ENCODE measurements around the gene JAK2. TPM values are rescaled to one million over a fixed set of nuclear protein-coding genes. Genes with fewer than 3 reads are reported as not detected.

Gene JAK2
- total RNA-seq, 2 donors from 2014 or later, result 6.6 to 11.7 TPM

DNA sequence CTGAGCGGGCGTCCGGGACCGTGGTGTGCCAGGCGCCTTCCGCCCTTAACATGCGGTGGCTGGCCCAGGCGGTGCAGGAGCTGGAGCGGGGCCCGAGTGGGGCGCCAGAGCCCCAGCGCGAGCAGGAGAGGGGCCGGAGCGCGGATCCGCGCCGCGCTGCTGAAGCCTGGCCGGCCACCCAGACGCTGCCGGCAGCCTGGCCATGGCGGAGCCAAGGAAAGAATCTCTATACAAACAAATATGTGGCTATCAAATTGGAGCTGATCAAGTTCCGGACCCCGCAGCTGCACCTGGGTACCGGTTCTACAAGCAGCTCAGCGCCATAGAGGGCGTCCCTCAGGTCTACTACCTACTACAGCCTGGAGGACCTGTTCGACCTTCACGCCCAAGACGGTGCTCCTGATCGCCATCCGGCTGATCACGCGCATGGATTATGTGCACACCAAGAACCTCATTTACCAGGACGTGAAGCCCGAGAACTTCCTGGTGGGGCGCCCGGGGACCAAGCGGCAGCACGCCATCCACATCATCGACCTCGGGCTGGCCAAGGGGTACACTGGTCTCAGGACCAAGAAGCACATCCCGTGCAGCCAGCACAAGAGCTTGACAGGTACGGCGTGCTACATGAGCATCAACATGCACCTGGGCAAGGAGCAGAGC lies 55.8 kb downstream of the JAK2 start:
- no peaks in the 10 kb centered on the region for H3K27me3 ChIP-seq
- no peak for ATAC-seq
- no peaks in the 10 kb centered on the region for H3K9me3 ChIP-seq
- H3K4me3 ChIP-seq, result no peak overlapping the region
- 96 to 98% methylated on average over 42 to 44 of the region's 47 CpGs for WGBS, 2 donors
- DNase-seq, result no peak
- no peak overlapping the region for H3K27ac ChIP-seq
- intact Hi-C loops (cut with DNase I), result no loop called here
- TF ChIP-seq POLR2A (IDR thresholded peaks at IDR 0.05), result no peak
- TF ChIP-seq, protein P1, sequence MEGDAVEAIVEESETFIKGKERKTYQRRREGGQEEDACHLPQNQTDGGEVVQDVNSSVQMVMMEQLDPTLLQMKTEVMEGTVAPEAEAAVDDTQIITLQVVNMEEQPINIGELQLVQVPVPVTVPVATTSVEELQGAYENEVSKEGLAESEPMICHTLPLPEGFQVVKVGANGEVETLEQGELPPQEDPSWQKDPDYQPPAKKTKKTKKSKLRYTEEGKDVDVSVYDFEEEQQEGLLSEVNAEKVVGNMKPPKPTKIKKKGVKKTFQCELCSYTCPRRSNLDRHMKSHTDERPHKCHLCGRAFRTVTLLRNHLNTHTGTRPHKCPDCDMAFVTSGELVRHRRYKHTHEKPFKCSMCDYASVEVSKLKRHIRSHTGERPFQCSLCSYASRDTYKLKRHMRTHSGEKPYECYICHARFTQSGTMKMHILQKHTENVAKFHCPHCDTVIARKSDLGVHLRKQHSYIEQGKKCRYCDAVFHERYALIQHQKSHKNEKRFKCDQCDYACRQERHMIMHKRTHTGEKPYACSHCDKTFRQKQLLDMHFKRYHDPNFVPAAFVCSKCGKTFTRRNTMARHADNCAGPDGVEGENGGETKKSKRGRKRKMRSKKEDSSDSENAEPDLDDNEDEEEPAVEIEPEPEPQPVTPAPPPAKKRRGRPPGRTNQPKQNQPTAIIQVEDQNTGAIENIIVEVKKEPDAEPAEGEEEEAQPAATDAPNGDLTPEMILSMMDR (IDR thresholded peaks at IDR 0.05), result no peak
- no peaks in the 10 kb centered on the region for H3K4me1 ChIP-seq
- H3K36me3 ChIP-seq (replicated peaks in 1 of 2; ENCODE audit: insufficient read depth in 1 of 2, low read depth in 2 of 2), result peaks cover 0 to 6% of the 10 kb centered on the region in 2 donors

DNA sequence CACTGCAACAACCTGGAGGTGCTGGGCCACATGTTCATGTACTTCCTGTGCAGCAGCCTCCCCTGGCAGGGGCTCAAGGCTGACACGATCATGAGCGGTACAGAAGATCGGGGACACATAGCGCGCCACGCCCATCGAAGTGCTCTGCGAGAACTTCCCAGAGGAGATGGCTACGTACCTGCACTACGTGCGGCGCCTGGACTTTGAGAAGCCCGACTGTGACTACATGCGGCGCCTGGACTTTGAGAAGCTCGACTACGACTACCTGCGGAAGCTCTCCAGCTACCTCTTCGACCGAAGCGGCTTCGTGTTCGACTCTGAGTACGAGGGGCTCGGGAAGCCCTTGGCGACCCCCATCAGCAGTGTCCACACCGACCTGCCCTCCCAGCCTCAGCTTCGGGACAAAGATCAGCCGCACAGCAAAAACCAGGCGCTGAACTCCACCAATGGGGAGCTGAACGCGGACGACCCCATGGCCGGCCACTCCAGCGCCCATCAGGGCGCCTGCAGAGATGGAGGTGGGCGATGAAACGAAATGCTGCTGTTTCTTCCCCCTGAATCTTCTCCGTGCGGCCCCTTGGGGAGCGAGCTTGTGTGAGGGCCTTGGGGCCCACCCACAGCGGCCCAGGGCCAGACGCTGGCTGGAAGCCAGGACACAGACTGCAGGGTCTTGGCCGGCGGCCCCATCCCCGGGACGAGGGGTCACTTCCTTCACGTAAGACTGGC lies 56.5 kb downstream of the JAK2 start:
- no peaks in the 10 kb centered on the region for H3K4me1 ChIP-seq
- H3K36me3 ChIP-seq (replicated peaks in 1 of 2; ENCODE audit: insufficient read depth in 1 of 2, low read depth in 2 of 2), result peaks cover 0 to 6% of the 10 kb centered on the region in 2 donors
- ATAC-seq (no peak), DNase-seq (no peak)
- 94 to 98% methylated on average over 48 of the region's 48 CpGs for WGBS, 2 donors
- H3K9me3 ChIP-seq, result no peaks in the 10 kb centered on the region
- intact Hi-C loops (cut with DNase I), result no loop called here
- no peak overlapping the region for H3K27ac ChIP-seq
- no peaks in the 10 kb centered on the region for H3K27me3 ChIP-seq
- TF ChIP-seq, protein P1 (IDR thresholded peaks at IDR 0.05), result no peak
- TF ChIP-seq POLR2A (IDR thresholded peaks at IDR 0.05), result no peak
- no peak overlapping the region for H3K4me3 ChIP-seq

DNA sequence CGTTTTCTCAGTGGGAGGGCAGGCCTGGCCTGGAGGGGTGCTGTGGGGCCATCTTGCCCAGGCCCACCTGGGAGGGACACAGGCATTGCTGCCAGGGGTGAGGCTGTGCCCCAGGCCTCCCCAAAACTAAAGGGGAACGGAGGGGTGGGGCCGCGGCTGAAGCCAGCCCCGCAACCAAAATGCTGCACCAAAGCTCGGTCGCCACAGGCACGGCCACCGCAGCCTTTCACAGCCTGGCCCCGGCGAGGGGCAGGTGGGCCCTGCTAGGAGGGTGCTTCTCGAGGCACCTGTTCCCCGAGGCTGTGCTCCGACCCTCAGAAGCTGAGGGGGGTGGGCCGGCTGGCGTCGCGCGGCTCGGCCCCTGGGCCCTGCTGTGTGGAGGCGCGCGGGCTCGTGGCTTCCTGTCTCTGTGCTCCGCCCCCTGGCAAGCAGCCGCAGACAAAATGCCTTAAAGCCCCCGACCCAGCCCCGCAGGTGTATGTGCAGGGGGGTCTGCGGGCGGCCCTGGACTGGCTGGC lies 57.6 kb downstream of the JAK2 start:
- 86 to 87% methylated on average over 15 to 16 of the region's 30 CpGs for WGBS, 2 donors
- no peak for ATAC-seq
- Histone ChIP-seq H3K4me1 (no peaks in the 10 kb centered on the region), H3K36me3 (replicated peaks in 1 of 2; ENCODE audit: insufficient read depth in 1 of 2, low read depth in 2 of 2) (peaks cover 0 to 6% of the 10 kb centered on the region in 2 donors), H3K27ac (no peak overlapping the region), H3K27me3 (no peaks in the 10 kb centered on the region), H3K9me3 (no peaks in the 10 kb centered on the region), H3K4me3 (no peak overlapping the region)
- no peak for DNase-seq
- intact Hi-C loops (cut with DNase I), result no loop called here
- TF ChIP-seq, protein P1 (IDR thresholded peaks at IDR 0.05), result no peak
- TF ChIP-seq POLR2A (IDR thresholded peaks at IDR 0.05), result no peak

DNA sequence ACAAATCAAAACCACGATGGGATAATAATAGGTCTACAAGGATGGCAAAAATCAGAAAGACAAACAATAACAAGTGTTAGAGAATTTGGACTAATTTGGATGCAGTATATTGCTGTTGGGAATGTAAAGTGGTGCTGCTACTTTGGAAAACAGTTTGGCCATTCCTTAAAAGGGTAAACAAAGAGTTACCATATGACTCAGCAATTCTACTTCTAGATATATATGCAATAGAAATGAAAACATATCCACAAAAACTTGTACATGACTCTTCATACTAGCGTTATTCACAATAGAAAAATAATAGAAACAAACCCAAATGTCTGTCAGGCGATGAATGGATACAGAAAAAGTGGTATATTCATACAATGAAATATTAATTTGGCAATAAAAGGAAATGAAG lies 58.3 kb downstream of the JAK2 start:
- WGBS, 2 donors, result 95 to 97% methylated on average over 3 of the region's 3 CpGs
- ATAC-seq (no peak), DNase-seq (no peak)
- intact Hi-C loops (cut with DNase I), result no loop called here
- H3K4me3 ChIP-seq, result no peak overlapping the region
- TF ChIP-seq POLR2A (IDR thresholded peaks at IDR 0.05), result no peak
- TF ChIP-seq, protein P1 (IDR thresholded peaks at IDR 0.05), result no peak
- no peaks in the 10 kb centered on the region for H3K27me3 ChIP-seq
- H3K9me3 ChIP-seq, result no peaks in the 10 kb centered on the region
- H3K36me3 ChIP-seq (replicated peaks in 1 of 2; ENCODE audit: insufficient read depth in 1 of 2, low read depth in 2 of 2), result peaks cover 0 to 6% of the 10 kb centered on the region in 2 donors
- no peak overlapping the region for H3K27ac ChIP-seq
- H3K4me1 ChIP-seq, result no peaks in the 10 kb centered on the region

Data from body of pancreas (tissue), 4 donors.